Measurements from ENCODE around the gene NSMCE1.
A peak's percentile ranks its signal among the peaks of the same experiment; 100 is the strongest.

NSMCE1 gene

DNA sequence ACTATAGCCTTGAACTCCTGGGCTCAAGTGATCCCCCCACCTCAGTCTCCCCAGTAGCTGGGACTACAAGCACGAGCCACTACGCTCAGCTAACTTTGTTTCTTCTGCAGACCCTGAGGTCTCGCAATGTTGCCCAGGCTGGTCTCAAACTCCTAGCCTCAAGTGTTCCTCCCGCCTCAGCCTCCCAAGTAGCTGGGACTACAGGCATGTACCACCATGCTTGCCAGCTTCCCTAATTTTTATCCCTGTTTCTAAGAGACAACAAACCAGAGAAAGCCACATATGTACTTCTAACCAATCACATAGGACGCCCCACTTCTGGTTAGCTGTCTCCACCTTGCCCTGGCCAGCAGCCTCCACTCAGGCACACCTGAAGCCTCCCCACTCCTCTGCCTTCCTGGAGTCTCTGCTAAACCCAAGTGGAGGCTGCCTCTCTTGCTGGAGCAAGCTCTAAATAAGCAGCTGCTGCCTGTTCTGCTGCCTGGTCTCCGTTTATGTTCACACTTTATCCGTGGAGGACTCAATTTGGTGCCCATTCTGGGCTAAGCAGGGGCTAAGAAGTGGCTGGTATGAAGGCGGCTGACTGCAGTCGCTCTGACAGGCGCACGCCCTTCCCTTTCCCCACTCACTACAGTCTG, 24.7 kb downstream of the NSMCE1 start:
- DNase-seq (ENCODE audit: low read depth in 2 of 2), result no peak

- DNase-seq (ENCODE audit: low read depth in 2 of 2), result no peak
These were observed 25.5 kb downstream of the NSMCE1 start for GRCh38 chr16:27242868-27243590.

GRCh38 chr16:27242398-27242797, 26.2 kb downstream of the NSMCE1 start:
- DNase-seq (ENCODE audit: low read depth in 2 of 2), result no peak

DNA sequence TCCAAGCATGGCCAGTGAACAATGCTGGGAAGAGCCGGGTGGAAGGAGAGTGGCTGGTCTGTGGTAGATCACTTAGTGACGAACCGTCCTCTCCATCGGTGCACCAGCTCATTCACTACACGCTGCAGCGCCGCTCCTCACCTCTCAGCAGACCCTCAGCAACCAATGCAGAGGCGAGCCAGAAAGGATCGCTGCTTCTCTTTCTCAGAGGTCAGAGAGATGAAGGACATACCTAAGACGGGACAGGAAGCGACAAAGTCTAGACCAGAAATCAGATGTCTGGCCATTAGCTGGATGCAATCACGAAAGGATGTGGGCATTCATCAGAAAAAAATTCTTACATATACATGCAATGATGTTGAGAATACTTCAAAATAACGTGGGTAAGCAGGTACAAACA, 26.9 kb downstream of the NSMCE1 start:
- DNase-seq (ENCODE audit: low read depth in 2 of 2), result no peak

DNA sequence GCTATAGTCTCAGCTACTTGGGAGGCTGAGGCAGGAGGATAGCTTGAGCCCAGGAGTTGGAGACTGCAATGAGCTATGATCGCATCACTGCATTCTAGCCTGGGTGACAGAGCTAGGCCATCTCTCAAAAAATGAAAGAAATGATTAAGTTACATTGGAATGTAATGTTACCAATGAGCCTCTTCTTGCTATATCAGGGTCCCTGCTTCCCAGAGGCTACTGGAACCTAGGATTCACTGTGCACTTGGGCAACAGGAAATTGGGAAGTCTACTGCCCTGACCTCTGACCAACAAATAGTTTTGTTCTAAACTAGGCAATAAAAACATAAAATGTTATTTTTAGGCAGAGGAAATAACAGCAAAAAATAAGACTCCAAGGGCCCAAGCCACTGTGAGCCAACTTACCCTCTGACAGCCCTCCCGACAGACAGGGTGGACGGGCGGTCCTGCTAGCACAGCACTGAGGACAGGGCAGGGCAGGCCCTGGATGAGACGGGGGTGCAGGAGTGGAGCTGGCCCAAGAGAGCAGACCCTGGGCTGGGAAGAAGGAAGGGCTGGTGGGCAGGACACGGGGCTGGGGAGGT, 27.5 kb downstream of the NSMCE1 start:
- no peak for DNase-seq (ENCODE audit: low read depth in 2 of 2)

GRCh38 chr16:27239906-27240655, 28.5 kb downstream of the NSMCE1 start:
- DNase-seq (ENCODE audit: low read depth in 2 of 2), result no peak

DNA sequence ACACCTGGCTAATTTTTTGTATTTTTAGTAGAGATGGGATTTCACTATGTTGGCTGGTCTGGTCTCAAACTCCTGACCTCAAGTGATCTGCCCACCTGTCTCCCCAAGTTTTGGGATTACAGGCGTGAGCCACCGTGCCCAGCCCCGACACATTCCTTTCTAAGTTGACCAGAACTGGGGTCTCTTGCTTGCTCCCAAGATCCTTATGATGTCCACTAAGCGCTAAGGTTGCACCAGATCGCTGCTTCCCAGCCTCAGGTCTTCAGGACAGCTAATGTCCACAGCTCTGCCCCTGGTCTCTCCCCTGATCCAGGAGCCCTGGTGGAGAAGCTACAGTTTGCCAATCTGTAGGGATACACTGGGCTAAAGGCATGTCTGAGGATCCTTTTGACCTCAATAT, 29.5 kb downstream of the NSMCE1 start:
- no peak for DNase-seq (ENCODE audit: low read depth in 2 of 2)

GRCh38 chr16:27238591-27238990, 30.0 kb downstream of the NSMCE1 start:
- no peak for DNase-seq (ENCODE audit: low read depth in 2 of 2)

DNA sequence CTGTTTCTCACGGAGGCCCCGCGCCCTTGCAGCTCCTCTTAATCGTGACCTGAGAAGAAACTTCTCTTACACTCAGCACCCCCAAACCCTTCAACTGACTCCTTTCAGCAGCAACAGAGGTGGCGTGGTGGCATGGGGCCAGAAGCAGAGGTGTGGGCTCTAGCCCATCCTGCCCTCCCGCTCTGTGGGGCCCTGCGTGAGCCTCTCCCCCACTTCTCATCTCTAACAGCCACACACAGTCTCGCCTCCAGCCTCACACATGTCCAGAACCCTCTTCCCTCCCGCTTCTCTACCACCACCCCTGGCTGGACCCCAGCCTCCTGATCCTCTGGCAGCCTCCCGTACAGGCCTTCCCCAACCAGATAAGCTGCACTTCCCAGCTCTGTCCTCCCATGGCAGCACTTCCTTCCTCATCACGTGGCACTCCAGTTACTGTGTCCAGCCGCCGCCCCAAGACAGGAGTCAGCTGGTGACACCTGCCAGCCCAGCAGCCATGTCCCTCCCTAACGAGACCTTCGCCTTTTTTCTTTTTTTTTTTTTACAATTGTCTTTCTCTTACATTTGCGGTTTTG, 30.5 kb downstream of the NSMCE1 start:
- no peak for DNase-seq (ENCODE audit: low read depth in 2 of 2)

GRCh38 chr16:27237219-27238015, 31.2 kb downstream of the NSMCE1 start:
- peak; percentile 75 to 86 for DNase-seq (ENCODE audit: low read depth in 2 of 2)

DNA sequence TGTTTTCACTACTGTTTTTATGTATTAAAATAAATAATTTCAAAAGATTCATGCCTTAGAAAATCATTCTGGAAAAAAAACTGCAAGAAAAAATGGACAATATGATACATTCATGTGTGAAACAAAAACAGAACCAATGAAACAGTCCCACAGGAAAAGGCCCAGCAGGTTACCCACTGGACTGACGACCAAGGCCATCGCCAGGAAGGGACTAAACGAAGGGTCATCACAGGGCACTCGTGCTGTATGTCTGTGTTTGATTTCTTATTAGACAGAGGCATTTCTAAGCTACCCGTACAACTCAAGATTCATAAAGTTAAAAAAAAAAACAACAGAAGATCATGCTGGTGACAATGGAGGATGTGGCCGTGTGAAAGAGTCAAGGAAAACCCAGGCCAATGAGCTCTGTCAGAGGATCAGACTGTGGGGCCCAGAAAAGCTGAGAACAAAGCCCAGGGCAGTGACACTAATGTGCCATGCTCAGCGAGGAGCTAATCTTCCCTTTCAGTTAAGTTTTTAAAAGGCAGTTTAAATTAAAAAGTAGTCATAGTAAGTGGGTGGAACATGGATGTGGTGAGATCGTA, 31.8 kb downstream of the NSMCE1 start:
- no peak for DNase-seq (ENCODE audit: low read depth in 2 of 2)

DNA sequence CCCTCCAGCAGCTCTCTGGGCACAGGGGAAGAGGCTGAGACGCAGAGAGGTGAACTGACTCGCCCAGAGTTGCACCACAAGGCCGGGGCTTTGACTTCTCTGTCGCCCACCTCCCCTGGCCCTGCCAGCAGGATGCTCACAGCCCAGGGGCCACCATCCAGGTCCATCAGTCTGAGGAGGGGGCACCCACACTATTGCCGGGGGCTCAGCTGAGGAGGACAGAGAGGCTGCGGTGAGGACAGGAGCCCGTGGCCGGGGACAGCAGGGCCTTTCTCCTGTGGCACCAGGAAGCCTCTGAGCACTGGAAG, 32.7 kb downstream of the NSMCE1 start:
- DNase-seq (ENCODE audit: low read depth in 2 of 2), result no peak

DNA sequence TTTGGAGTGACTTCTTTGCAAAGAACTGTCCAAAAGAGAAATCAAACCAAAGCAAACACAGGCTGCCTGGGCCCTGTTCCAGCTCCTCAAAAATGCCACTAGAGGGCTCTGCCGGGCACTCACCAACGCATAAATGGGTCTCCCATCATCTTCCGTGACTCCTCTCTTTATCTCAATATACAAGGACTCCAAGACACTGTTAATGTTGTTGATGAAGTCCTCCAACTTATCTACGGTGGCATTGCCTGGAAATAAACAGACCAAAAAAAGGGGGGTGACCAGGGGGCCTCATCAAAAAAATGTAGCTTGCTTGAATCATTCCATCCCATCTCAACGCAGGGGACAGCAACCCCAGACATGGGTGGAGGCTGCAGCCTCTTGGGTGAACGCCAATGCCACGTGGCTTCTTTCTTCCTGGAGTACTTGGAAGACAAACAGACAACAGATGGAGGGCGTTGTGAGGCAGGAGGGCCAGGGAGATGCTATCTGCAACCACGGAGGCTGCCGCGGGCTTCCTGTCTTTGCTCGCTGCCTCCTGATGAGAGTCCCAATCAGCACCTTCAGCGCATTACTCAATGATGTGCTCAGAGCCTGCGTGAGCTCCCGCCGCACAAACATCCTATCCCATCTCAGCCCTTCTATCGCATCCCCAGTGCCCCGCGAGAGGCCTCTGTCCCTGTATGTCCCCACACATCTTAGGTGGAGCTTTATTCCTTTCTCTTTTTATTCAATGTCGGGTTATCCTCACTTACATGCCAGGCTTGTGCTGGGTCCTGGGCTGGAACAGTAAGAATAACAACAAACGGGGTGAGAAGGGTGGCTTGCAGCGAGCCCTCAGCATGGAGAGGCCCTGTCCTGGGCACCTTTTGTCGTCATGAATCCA, 33.3 kb downstream of the NSMCE1 start:
- peak; percentile 68 to 84 for DNase-seq (ENCODE audit: low read depth in 2 of 2)

- DNase-seq (ENCODE audit: low read depth in 2 of 2), result no peak
These were observed 34.0 kb downstream of the NSMCE1 start for GRCh38 chr16:27234603-27235002.

- DNase-seq (ENCODE audit: low read depth in 2 of 2), result no peak
These were observed 34.4 kb downstream of the NSMCE1 start for GRCh38 chr16:27234171-27234570.

GRCh38 chr16:27233731-27234130, 34.8 kb downstream of the NSMCE1 start:
- no peak for DNase-seq (ENCODE audit: low read depth in 2 of 2)

DNA sequence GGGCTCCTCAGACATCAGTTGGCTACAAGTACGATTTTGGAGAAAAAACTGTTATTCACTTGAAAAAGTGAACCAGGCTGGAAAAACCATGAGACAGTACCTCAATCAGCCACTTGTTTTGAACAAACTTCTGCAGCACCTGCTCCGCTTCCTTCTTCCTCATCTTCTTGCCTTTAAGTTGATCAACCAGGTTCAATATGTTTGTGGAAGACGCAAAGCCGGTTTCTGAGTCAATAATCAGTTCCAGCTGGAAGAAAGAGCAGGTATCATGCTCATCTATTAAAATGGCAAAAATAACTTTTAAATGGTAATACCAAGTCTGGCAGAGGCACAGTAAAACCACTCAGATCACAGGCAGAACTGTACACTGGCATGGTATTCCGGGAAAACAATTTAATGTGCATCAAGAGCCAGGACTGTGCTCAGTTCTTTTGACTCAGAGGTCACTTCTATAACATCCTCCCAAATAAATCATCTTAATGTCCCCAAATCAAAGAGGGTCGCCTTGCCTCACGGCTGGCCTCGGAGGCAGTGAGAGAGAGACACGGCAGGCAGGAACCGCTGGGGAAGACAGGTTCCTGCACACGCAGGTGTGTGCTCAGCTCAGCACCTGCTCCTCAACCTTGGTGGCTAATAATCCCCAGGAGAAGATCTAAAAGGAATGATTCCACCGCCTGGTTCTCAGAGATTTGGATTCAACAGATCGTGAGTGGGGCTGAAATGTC, 35.5 kb downstream of the NSMCE1 start:
- DNase-seq (ENCODE audit: low read depth in 2 of 2), result no peak

DNA sequence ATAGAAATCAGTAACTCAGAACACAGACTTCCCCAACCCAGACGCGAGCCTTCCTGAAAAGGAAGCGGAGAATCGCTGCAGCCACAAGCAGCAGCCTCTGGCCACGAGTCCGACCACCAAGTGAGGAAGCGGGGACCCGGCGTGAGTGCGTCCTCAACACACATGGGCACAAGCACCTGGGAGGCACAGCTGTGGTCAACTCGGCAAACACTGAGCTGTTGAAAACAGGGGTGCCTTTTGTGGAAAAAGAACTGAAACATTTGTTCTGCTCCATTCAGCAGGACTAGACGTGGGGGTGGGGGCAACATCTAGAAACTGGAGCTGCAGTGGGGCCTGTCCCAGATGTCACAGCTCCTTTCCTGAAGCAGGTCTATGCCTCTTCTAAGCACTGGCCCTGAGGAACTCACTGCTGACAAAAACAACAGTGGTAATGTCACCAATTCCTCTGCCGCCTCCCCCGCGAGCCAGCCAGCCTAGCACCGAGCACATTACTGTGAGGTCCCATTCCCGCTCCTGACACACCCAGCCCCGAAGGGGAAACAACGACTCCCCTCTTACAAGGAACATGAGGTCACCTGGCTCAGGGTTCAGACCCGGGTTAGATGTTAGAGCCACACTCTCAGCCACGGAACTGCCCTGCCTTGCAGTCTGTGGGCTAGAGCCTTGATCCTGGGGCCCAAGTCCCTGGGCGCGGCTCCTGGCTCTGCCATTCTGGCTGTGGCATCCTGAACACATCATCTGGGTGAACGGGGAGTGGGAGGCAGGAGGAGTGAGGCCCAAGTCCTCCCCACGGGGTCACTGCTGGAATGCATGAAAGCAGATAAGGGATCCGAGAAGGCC, 36.3 kb downstream of the NSMCE1 start:
- peak; percentile 47 to 65 for DNase-seq (ENCODE audit: low read depth in 2 of 2)

- DNase-seq (ENCODE audit: low read depth in 2 of 2), result no peak
These were observed 36.9 kb downstream of the NSMCE1 start for GRCh38 chr16:27231692-27232060.

Data from stimulated activated CD4-positive, alpha-beta T cell treated with anti-CD3 and anti-CD28 coated beads, Interleukin-15, amount 100 ng/mL, for 48 hours (primary cell).